ENCODE results near the gene ARL6.
A peak's percentile ranks its signal among the peaks of the same experiment; 100 is the strongest.

ARL6 gene

DNA sequence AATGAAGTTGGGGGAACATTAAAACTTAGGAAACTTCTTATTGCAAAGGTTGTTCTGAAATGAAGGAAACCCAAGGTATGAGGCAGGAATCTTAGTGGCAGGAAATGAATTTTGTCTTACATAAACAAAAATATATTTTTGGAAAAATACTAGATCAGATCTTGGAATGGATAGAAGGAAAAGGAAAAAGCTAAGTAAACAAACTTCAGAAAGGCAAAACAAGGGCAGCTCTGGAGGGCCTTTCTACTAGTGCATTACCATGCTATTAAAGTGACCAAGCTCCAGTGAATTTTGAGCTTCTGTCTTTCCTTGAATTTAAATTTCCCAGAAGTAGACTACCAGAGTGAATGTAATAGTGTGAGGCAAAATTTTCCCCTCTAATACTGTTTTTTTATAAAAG is 13.6 kb downstream of the ARL6 start:
- no peak for TF ChIP-seq POLR2AphosphoS5 (IDR thresholded peaks at IDR 0.05; ENCODE audit: low read depth, low read length)
- no peak for TF ChIP-seq POLR2A (IDR thresholded peaks at IDR 0.05; ENCODE audit: low read depth, low read length)
- no peak for TF ChIP-seq TAF1 (IDR thresholded peaks at IDR 0.05; ENCODE audit: borderline replicate concordance, low read depth, low read length)
- DNase-seq (ENCODE audit: insufficient read length) = no peak
- no peak for FAIRE-seq

DNA sequence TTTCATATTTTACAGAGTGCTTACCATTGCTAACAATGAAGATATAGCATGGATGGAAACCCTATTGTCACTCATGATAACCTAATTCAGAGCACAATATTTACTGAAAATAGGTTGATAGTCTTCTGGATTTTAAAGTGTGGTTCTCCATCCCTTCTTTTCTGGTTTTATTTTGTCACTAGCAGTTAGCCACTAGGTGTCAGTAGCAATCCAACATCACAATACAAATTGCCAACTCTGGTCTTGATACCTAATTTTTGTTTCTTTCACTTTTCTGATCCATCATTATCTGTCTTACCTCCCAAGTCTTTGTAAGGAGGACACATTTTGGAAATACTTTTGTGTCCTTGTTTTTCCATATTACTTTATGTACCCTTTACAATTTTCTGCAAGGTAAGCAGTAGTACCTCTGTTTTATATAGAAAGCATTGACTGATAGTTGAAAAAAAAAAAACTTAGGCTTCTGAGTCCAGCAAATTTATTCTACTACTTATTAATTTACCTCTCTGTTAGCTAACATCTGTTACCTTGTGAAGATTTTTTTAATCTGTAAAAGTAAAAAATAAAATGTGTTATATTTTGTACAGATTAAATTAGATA is 29.0 kb downstream of the ARL6 start:
- TF ChIP-seq POLR2AphosphoS5 (IDR thresholded peaks at IDR 0.05; ENCODE audit: low read depth, low read length) (no peak), TAF1 (IDR thresholded peaks at IDR 0.05; ENCODE audit: borderline replicate concordance, low read depth, low read length) (no peak), POLR2A (IDR thresholded peaks at IDR 0.05; ENCODE audit: low read depth, low read length) (no peak)
- FAIRE-seq (peak; percentile 82), DNase-seq (ENCODE audit: insufficient read length) (no peak)

DNA sequence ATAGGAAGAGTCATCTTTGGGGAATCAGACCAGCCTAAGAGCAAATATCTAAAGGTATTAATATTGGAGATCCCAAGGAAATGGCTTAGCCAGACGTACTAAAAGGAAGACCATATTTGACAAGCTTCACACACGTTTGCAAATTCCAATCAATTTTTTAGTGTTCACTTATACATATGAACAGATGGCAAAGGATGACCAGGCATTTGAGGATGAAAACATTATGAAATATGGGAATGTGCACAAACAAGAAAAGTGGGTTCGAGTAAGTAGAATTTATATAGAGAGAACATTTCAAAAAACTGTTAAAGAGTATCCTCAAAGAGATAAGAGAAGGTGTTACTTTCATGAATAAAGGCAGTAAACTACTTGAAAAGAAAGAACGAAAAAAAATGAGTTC is 31.4 kb downstream of the ARL6 start:
- DNase-seq (ENCODE audit: insufficient read length) = no peak

DNA sequence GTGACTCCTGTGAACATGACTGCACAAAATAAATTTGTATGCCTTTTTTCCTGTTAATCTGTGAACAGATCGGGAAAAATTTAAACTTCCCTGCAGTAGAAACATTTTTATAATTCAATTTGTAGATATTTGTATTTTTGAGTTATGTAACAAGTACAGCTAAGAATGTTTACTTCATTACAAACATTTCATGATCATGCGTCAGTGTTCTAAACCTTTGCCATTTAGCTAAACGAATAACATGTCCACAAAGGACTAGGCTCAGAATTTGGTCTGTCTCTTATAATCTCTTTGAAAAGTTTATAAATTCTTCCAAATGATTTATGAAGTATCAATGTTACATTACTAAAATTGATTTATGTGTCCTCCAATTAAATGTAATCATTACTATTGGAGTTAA is 39.9 kb downstream of the ARL6 start:
- FAIRE-seq = no peak
- TF ChIP-seq POLR2A (IDR thresholded peaks at IDR 0.05; ENCODE audit: low read depth, low read length) = no peak
- no peak for TF ChIP-seq POLR2AphosphoS5 (IDR thresholded peaks at IDR 0.05; ENCODE audit: low read depth, low read length)
- no peak for TF ChIP-seq TAF1 (IDR thresholded peaks at IDR 0.05; ENCODE audit: borderline replicate concordance, low read depth, low read length)
- no peak for DNase-seq (ENCODE audit: insufficient read length)

More for the DNA sequence above, 31.4 kb downstream of the ARL6 start:
- no peak for TF ChIP-seq POLR2A (IDR thresholded peaks at IDR 0.05; ENCODE audit: low read depth, low read length)
- no peak for TF ChIP-seq TAF1 (IDR thresholded peaks at IDR 0.05; ENCODE audit: borderline replicate concordance, low read depth, low read length)
- TF ChIP-seq POLR2AphosphoS5 (IDR thresholded peaks at IDR 0.05; ENCODE audit: low read depth, low read length) = no peak
- no peak for FAIRE-seq

DNA sequence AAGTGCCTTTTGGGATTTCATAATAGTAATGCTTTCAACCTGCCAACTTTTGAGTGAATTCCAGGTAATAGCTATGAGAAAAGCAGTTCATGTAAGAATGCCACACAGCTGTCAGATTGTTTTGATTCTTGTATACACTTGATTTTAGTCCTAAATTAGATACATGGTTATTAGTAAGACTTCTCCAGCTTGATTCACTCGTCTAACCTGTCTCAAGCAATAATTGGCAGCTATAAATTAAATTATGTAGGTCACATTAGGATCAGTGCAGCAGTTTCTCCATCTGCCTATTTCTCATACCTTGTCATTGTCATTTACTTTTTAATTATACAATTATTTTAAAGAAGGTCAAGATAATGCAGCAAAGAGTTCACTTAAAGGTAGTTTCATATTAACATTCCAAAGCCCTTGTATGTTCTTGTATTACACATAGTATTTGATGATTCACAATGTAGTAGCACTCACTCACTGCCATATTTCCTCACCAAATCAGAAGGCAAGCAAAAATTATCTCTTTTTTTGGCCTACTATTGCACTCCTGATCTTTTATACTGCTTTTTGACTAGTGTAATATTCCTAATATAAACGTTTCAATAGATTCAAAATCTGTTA is 46.3 kb downstream of the ARL6 start:
- no peak for TF ChIP-seq POLR2A (IDR thresholded peaks at IDR 0.05; ENCODE audit: low read depth, low read length)
- TF ChIP-seq POLR2AphosphoS5 (IDR thresholded peaks at IDR 0.05; ENCODE audit: low read depth, low read length) = no peak
- no peak for TF ChIP-seq TAF1 (IDR thresholded peaks at IDR 0.05; ENCODE audit: borderline replicate concordance, low read depth, low read length)
- FAIRE-seq = no peak
- no peak for DNase-seq (ENCODE audit: insufficient read length)

DNA sequence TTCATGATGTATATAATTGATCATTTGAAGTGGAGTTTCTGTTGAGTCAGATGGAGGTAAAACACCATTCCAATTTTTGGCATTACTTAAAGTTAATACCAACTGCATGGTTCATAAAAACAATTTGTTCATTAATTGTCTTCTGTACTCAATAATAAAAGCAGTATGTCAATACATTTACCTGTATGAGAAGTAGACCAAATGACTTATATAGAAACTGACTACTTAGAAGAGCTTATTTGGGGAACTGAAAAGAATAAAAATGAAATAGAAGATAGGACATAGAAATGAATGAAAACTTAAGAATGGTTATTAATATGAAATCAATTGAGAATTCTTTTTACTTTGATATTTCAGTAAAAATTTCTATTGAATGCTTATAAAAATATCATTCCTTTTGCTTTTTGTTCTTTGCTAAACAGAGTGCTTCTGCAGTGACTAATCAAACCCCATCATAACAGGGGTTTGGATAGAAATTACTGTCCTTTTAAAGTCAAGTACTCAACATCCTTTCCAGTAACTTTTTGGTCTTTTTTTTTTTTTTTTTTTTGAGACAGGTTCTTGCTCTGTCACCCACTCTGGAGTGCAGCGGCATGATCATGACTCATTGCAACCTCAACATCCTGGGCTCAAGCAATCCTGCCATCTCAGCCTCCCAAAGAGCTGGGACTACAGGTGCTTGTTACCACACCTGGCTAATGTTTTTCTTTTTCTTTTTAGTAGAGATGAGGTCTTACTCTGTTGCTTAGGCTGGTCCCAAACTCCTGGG is 50.8 kb downstream of the ARL6 start:
- TF ChIP-seq TAF1 (IDR thresholded peaks at IDR 0.05; ENCODE audit: borderline replicate concordance, low read depth, low read length) (no peak), POLR2AphosphoS5 (IDR thresholded peaks at IDR 0.05; ENCODE audit: low read depth, low read length) (no peak), POLR2A (IDR thresholded peaks at IDR 0.05; ENCODE audit: low read depth, low read length) (no peak)
- peak; percentile 42 for FAIRE-seq
- DNase-seq (ENCODE audit: insufficient read length) = no peak

DNA sequence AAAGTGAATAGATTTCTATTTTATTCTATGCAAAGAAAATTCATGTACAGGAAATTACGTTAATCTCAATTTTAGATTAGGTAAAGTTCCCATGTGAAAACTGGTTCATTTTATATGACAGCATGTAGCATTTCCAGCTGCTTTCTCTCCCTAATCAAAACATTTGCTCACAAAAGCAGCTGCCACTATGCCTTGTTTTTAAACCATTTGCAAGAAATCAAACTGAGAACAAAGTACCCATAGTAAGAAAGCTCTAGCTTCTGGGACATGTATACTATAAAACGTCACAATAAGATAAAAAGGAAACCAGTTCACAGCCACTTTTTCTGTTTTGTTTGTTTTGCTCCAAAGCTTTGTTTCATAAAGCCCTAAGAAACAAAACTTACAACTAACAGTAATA is 52.3 kb downstream of the ARL6 start:
- no peak for FAIRE-seq
- TF ChIP-seq POLR2A (IDR thresholded peaks at IDR 0.05; ENCODE audit: low read depth, low read length) (no peak), TAF1 (IDR thresholded peaks at IDR 0.05; ENCODE audit: borderline replicate concordance, low read depth, low read length) (no peak)
- no peak for DNase-seq (ENCODE audit: insufficient read length)

DNA sequence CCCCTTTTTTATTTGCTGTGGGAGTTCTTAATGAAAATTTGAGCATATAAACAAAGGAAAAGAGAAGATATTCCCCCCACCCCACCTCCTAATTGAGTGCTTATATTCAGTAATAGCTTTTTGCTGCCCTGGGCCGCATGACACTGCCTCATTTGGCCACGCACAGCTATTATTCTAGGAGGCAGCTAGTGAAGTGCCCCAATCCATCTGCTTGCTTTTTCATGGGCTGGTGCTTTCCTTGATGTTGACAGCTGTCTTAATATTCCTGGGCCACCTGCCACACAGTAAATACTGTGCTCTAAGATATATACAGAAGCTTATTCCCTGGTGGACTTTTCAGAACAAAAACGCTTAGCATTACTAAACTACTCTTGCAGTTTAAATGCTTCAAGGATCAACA is 53.4 kb downstream of the ARL6 start:
- TF ChIP-seq TAF1 (IDR thresholded peaks at IDR 0.05; ENCODE audit: borderline replicate concordance, low read depth, low read length) (no peak), POLR2AphosphoS5 (IDR thresholded peaks at IDR 0.05; ENCODE audit: low read depth, low read length) (no peak), POLR2A (IDR thresholded peaks at IDR 0.05; ENCODE audit: low read depth, low read length) (no peak)
- DNase-seq (ENCODE audit: insufficient read length) (no peak), FAIRE-seq (no peak)

DNA sequence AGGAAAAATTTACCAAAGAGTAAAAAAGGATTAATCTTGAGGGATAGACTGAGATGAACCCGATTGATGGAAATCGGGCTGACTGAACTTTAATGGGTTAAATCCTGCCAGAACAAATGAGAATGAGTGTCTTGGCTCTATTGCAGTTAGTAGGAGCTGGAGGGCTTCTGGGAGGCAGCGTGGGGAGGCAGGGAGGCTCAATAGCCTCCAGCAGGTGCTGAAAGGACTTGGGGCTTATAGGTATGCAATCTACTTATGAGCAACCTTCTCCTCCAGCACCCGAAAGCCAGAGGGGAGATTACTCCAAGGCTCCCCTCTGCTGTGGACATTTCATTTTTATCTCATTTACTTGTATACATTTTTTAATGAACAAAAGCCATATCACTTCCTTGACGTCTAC is 56.2 kb downstream of the ARL6 start:
- TF ChIP-seq POLR2AphosphoS5 (IDR thresholded peaks at IDR 0.05; ENCODE audit: low read depth, low read length) = no peak
- no peak for TF ChIP-seq TAF1 (IDR thresholded peaks at IDR 0.05; ENCODE audit: borderline replicate concordance, low read depth, low read length)
- no peak for TF ChIP-seq POLR2A (IDR thresholded peaks at IDR 0.05; ENCODE audit: low read depth, low read length)
- no peak for FAIRE-seq
- no peak for DNase-seq (ENCODE audit: insufficient read length)

DNA sequence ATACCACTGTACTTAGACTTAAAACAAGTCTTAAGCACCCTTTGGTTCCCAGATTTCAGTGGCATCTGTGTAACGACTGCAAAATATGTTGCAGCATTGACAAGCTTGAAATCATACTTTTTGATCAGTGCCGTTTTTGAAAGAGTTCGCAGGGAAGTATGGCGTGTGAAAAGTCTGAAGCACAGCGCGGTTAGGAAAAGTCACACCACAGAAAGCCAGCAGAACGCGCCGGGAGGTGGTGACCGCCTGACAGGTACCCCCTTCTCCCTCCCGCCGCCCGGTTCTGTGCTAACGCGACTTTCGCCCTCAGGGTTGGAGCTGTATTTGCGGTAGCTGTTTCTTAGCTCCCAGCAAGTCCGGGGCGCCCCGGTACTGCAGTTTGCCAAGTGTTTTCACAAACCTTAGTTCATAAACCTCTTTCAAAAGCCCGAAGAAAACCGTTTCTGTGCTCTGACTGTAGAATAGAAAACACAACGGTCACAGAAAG is 56.8 kb downstream of the ARL6 start:
- FAIRE-seq (peak; percentile 64), DNase-seq (ENCODE audit: insufficient read length) (no peak)
- TF ChIP-seq POLR2A (IDR thresholded peaks at IDR 0.05; ENCODE audit: low read depth, low read length) (no peak), TAF1 (IDR thresholded peaks at IDR 0.05; ENCODE audit: borderline replicate concordance, low read depth, low read length) (no peak), POLR2AphosphoS5 (IDR thresholded peaks at IDR 0.05; ENCODE audit: low read depth, low read length) (no peak)

DNA sequence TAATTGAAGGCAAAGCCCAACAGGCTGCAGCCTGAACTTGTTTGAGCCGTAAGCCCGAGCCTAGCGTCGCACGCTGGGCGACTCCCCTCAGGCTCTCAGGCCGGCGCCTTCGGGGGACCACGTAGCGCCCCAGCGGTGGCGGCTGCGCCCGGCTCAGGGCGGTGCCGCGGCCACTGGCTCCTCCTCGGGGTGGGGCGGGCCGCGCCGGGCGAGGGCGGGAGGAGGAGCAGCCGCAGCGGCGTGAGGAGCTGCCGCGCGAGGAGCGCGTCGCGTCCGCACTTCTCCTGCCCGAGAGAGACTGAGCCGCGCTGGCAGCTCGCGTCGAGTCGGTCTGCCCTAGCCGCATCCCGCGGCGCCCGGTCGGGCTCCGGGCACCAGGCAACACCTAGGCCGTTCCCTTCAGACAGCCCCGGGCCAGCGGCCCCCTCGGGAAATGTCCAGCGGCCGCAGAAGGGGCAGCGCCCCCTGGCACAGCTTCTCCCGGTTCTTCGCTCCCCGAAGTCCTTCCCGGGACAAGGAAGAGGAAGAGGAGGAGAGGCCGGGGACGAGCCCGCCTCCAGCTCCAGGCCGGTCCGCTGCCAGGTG is 57.3 kb downstream of the ARL6 start, which contains the start of gene CRYBG3:
TSS of gene CRYBG3 (plus strand) at position 238 of the 585 bp plus-strand sequence. CDS start at position 434, 196 bp downstream.
- FAIRE-seq = peak; percentile 99
- TF ChIP-seq POLR2AphosphoS5 (IDR thresholded peaks at IDR 0.05; ENCODE audit: low read depth, low read length) (peak; percentile 74), TAF1 (IDR thresholded peaks at IDR 0.05; ENCODE audit: borderline replicate concordance, low read depth, low read length) (0 out of 2 replicates have a peak, but pooled peaks have one; percentile 57), POLR2A (IDR thresholded peaks at IDR 0.05; ENCODE audit: low read depth, low read length) (peak; percentile 82; the same call in 1 of the 2 replicates)
- DNase-seq (ENCODE audit: insufficient read length) = peak; percentile 75

Measured in GM12892 (cell line).